HG03025 (cell line): ENCODE data around the gene KRTAP5-3.

Experiments used
- ATAC-seq: cut with Tn5 transposase; IDR thresholded peaks from one replicate; pipeline ENCODE4 v1.9.1; 2021; ENCODE audit warnings: mild to moderate bottlenecking, moderate library complexity; ENCODE audit not compliant: unreplicated experiment, low FRiP score

The KRTAP5-3 gene

DNA sequence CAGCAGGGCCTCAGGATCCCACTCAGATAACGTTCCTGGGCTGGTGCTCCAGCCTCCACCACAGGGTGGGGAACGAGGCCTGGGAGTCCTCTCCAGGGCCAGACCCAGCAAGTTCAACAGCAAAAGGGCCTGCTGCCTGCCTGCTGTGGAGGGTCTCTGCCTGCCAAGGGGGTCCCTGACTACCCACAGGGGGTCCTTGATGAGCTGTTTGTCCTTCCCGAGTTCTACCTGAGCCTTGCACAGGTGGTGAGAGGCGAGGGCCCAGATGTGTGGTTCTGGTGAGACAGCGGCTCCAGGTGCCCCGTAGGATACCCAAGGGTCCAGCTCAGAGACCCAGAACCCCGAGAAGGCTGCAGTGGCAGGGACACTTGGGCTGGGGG is 40.6 kb downstream of the KRTAP5-3 start:
- ATAC-seq: no peak

DNA sequence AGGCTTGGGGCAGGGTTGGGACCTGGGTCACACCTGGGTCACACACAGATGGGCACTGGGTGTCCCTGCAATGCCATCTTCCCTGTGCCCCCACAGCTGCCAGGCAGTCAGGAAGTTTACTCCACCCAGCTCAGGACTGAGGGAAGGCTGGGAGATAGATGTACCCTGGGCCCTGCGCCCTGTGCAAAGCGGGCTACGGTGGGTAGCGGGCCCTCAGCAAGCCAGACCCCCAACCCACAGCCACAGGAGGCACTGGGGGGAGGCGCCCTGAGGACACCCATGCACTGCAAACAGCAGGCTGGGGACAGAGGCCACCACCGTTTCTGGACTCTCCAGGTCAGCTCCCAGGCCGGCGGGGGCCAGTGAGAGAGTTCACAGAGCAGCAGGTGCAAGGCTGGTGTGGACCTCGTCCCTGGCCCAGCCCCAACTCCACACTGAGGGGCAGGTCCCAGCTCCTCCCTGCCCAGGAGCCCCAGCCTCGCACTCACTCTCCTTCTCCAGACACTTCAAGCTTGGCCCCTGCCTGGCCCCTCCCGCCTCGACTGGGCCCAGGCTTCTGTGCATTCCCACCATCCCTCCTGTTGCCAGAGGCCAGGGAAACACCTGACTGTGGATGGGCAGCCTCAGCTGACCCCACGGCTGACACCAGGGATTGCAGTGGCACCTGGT is 41.1 kb downstream of the KRTAP5-3 start:
- no peak for ATAC-seq

DNA sequence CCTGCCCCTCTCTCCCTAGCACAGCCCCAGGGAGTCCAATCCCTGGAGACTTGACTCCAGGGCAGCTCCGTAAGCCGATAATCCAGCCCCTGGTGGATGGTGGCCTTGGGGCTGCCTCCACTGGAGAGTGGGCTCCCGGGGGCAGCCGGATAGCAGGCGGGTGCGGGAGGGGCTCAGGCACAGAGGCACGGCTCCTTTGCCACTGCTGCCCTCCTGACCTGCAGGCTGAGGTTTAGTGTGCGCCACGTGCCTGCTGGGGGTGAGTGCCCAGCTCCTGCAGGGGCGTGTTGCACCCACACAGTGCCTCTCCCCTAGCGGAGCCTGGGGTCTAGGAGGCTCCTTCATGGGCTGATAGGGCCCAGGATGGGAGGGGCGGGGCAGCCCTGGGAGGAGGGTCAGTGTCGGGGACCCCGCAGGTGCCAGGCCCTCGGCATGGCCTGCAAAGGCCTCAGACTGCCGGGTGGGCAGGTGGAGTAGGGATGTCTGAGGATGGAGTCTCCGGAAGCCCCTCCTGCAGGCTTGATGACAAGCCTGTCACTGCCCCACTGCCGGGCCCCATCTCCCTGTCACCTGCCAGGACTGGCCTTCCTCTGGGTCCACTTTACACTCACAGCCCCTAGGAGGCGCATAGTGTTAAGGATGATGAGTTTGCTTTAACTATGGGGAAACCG is 41.7 kb downstream of the KRTAP5-3 start:
- no peak for ATAC-seq

DNA sequence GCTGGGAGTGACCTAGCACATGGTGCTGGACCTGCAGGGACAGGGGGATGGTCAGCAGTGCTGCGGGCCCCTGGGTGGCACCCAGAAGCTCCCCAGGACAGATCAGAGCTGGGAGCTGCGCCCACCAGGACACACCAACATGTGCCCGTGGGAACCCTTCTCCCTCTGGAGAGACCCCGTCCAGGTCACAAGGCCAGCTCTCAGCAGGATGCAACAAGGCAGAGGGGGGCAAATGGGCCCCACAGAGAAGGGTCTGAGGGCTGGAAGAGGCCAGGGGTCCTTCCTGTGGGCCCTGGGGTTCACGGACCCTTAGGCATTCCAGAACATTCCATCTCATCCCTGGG is 42.4 kb downstream of the KRTAP5-3 start:
- ATAC-seq: no peak

DNA sequence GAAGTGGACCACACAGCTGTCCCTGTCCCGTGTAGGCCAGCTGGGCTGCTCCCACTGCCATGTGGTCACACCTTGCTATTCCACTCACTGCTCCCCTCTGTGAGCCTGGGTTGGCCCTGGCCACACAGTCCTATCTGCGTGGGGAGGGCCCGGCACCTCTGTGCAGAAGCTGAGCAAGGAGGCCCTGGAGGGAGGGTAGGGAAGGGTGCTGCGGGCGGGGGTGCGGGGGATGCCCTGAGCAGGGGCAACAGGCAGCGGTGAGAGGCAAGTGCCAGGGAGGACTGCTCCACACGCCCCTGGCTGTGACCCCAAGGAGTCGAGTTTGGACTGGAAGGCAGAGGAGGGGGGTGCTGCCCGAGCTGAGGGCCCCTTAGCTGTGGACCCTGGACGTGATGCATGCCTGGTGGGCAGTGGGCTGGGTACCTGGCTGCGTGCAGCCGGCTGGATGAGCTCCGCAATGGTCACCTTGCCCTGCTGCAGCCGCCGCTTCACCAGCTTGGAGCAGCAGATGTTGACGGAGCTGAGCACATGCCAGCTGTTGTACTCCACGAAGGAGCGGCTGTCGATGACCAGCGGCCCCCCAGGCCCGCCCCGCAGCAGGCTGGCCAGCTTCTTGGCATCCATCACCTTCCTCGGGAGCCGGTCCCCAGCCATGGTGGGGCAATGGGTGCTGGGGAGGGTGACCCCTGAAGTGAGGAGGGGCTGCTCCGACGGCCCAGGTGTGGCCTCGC is 42.9 kb downstream of the KRTAP5-3 start:
- ATAC-seq: no peak

DNA sequence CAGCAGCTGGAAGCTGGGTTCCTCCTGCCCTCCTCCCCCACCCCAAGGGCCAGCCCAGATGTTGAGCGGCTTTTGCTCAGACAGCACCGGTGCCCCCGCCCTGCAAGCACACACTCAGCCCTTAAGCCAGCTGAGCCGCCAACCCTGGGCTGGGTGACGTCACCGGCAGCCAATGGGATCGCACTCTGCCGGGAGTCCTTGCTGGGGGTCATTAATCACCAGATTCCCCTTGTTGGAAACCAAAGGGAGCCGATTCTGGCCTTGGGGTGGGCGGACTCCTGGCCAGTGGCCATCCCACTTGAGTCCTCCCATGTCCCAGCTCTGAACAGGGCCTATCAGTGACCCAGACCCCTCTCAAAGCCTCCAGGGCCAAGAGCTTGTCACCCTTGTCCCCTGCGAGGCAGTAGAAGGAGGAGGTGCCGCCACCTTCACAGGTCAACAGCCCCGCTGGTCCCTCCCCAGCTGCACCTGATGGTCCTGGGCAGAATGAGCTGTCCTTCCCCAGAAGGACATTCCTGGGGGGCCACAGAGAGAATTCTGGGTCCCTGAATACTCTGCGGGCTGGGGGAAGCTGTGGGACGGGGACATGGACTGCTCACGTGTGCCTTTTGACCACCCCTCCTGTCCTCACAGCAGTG is 43.6 kb downstream of the KRTAP5-3 start:
- ATAC-seq: no peak

DNA sequence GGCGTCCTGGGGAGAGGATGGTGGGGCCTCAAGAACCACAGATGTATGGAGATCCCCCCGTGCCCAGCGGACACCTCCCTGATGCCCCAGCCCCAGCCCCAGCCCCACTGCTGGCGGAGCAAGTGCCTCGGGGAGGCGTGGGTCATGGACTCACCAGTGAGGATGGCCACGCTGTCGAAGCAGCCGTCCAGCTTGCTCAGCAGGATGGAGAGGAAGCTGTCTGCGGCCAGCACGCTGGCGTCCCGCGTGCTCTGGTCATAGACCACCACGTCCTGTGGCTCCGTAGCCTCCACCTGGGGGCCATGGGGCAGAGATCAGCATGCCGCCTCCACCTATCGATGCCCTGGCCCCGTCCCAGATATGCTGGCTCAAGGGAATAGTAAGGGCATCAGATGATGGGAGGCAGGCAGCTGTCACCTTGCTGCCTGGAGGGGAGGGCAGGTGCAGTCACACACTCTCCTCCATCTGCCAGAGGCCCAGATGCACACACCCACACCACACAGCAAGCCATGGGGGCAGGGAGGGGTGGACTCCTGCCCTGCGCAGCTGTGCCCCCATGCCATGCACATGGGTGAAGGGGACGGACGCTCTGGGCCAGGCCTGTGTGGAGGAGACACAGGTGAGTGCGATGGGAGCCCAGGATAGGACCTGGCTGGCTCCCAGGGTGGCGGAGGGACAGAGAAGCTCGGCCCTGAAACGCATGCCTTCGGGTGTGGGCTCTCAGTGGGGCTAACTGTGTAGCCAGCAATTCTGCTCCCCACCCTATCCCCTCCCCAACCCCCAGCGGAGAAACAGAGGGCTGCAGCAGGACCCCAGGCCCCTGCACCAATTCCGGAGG is 44.3 kb downstream of the KRTAP5-3 start:
- ATAC-seq: no peak

DNA sequence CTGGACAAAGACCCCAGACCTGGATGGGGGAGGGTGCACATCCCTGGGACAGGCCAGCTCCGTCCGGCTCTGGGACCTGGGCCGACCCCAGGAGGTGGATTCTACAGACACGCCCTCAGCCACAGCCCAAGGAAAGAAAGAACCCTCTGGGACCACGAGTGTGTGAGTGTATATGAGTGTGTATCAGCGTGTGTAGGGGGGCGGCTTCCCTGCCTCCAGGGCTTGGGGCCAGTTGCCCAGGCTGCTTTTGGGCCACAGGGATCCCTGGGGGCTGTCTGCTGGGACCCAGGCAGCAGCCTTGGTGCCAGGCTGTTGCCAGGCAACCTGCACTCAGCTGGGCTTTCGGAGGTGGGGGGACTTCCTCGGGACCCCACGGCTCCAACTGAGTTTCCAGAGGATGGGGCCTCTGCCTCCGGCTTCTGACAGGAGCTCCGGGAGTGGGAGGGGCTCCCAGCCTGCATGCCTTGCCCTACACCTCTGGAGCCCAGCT is 45.1 kb downstream of the KRTAP5-3 start:
- no peak for ATAC-seq

DNA sequence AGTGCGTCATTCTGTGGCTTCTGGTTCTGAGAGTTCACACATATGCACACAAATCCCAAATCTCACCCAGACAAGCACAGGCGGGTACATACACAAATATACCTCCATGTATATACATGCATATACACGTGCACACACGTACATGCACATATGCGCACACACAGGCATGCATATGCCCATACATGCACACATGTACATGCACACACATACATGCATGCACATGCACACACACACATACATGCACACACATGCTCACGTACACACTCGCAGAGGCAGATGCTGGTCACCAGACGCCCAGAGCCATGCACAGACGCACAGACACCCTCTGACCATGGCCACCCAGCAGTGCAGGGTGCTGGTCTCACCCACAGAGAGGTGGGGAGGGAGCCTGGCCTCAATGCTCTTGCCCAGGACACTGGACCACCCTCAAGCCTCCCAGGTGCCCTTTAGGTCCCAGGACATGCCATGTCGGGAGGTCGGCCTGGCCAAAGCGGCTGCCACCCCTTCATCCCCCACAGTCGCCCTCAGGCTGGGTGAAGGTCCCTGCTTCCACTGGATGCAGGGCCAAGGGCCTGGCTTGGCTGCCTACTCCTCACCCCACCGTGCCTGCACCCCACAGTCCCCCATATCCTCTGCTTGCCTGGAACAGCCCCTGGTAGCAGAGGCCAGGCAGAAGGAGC is 45.7 kb downstream of the KRTAP5-3 start:
- ATAC-seq: no peak

DNA sequence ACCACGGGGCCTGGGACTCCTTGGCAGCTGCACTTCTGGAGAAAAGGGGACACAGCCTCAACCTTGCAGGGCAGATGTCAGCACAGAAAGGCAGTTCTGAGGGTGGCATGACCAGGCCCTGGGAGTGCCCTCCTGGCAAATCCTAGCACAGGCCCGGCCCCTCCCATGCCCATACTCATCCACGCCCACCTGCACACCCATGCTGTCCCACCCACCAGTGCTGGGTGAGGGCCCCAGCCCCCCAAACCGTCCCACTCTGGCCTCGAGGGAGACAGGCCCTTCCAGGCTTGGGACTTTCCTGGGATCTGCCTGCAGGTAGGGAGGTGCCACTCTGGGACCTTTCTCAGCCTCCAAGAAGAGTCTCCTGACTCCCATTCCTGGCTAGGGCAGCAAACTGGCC is 46.3 kb downstream of the KRTAP5-3 start:
- no peak for ATAC-seq

DNA sequence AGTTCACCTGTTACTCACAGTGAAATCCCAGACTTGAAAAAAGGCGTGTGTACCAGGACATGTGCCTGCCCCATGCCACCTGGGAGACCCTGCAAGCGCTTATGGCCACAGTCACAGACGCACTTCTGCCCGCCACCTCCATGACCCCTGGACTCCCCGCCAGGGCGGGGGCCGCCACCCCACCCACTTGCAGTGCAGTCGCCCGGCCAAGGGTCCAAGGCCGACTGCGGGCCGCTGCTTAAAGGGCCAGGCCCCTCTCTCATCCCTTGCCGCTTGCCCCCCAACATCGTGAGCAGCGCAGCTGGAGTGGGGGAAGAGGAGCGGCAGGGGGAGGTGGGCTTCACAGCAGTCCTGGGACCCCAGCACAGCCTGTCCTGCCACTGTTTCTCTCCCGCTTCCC is 47.0 kb downstream of the KRTAP5-3 start:
- ATAC-seq: no peak

DNA sequence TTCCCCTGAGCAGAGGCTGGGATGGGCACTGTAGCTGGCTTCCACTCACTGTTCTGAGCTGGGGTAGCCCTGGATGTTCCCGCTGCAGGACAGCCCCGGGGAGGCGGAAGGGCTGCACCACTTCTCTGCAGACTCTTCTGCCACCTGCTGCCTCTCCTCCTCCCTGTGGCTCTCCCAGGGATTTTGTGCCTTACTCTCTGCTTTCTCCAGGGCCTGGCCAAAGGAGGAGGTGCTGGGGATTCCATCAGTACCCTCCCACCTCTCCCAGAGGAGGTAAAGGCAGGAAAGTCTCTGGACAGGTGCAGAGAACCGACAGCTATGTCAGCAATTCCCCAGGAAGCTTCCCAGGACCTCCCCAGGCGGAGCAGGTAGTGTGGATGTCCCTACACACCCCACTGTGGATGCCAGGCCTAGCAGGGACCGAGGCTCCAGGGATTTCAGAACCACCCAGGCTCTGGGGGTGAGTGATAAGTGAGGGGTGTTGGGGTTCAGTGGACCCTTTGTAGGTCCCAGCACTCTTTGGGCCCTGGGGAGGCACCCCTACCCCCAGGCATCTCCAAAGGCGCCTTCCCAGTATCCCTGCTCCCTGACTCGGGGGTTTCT is 47.5 kb downstream of the KRTAP5-3 start:
- no peak for ATAC-seq

DNA sequence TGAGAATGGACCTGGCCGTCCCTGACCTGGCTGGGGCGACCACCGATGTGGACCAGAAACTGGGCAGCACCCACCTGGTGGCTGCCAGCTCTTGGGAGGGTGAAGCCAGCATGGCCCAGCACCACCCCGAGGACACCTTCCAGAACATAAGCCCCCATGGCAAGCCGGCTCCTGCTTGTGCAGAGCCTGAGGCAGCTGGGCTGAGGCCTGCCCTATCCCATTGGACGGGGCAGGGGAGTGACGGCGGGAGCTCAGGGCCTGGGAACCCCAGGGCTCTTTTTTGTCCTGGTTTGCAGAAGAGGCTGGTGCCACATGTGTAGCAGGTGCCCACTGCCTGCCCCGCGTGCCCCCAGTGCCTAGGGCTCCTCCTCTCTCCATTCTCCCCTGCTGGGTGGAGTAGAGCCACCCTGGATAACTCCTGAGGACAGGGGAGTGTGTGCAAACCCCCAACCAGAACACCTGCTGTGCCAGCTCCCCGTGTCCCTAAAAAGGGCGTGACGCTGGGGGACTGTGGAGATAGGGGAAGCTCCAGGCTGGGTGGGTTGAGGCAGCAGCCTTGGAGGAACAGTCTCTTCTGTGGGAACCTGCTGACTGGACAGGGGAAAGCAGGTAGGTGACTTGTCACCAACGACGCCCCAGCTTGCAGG is 48.1 kb downstream of the KRTAP5-3 start:
- ATAC-seq: no peak

DNA sequence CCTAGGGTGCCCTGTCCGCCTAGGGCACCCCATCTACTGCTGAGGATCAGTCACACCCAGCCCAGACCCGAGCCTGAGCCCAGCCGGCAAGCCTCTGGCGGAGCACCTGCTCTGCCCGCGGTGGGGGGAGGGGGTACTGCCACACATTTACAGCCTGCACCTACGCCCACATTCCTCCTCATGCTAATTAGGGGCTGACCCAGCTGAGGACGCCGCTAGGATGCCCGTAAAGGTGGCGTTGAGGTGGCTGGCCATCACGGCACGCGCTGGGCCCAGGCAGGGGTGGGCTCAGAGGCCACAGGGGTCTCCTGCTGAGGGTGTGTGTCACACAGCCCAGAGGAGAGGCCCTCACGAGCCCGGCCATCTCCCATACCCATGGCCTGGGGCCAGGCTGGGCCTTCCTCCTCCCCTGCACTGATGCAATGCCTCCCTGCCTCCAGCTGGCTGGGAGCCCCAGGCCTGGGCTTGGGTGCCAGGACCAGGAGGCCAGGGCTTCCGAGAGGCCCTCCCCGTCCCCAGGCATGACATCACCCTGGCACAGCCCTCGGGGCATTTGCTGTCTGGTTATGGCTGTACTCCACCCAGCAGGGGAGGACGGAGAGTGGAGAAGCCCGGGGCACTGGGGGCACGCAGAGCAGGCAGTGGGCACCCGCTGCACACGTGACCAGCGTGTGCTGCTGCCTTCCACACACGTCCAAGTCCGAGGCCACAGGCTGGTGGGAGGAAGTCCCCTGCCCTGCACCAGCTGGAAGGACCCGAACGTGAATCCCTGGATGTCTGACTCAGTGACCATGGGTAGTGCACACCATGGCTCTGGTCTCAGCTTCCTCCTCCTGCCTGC is 48.9 kb downstream of the KRTAP5-3 start:
- no peak for ATAC-seq

DNA sequence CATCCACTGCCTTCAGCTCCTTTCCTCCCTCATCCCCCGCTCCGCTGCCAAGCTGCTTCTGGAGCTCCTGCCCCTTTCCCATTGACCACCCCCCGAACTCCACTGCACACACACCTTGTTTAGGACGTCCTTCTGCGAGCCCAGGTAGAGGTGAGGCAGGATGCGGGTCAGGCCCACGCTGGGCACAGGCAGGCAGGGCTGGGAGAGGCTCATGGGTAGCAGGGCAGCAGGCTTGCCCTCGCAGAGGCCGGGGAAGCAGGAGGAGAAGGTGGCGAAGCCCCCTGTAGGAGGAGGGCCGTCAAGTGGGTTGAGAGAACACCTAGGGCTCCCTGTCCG is 49.5 kb downstream of the KRTAP5-3 start:
- no peak for ATAC-seq

DNA sequence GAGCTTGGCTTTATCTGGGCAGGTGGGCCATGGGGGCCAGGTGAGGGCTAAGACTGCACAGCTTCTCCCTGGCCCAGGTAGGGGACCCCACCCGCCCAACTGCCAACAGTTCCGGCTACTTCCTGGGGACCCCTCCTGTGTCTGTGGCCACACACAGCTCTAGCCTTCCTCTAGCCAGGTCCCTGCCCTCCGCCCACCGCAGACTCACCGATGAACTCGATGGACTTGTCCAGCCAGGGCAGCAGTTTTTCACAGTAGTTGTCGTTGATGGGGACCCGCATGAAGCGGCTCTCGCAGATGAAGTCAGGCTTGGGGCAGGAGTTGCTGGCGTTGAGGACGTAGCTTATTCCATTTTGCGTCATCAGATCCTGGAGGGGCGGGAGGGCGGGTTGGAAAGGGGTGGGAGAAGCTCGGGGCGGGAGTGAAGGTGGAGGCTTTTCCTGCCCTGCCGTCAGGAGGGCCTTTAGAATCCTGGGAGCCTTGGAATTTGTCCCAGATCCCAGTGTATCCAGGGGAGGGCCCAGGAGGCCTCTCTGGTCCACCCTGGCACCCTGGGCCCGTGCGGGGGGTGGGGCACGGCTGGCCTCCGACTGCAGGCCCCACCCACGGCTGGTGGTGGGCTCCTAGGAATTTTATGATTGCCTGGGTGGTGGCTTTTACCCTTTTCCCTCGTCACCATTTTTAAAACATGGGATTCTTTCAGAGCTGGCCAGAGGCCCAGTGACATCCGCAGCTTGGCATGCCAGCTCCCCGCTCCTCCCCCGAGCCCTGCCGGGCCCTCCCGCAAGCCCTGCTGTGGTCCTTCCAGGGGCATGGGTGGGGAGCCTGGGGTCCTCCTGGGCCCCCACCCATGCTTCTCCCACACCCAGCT is 50.1 kb downstream of the KRTAP5-3 start:
- ATAC-seq: no peak
